Kidney capillary endothelial cell (primary cell): Measurements from ENCODE around the gene KDM8.

Experiments
- DNase-seq: peaks from one replicate; pipeline ENCODE4 v3.0.0-alpha.2; 2018; ENCODE audit warnings: low spot score

Gene KDM8

GRCh38 chr16:27269300-27270150 lies 66.2 kb downstream of the KDM8 start:
- DNase-seq: no peak

- no peak for DNase-seq
Observed at GRCh38 chr16:27270349-27270748, 67.0 kb downstream of the KDM8 start.
